ENCODE results near the gene RAP2A. TPM values are rescaled to one million over a fixed set of nuclear protein-coding genes. Genes with fewer than 3 reads are reported as not detected.

The RAP2A gene
- total and polyA plus RNA-seq, 11 donors, result 3.9 to 34.8 (median 23.2) TPM

- intact Hi-C loops (cut with DNase I), result no loop called here
- no peak for DNase-seq
Observed at GRCh38 chr13:97492684-97493371, 58.9 kb downstream of the RAP2A start.

GRCh38 chr13:97493456-97493855 is 59.5 kb downstream of the RAP2A start:
- no peak overlapping the region for H3K27ac ChIP-seq
- ATAC-seq (no peak), DNase-seq (no peak)
- no peak for TF ChIP-seq POLR2A (IDR thresholded peaks at IDR 0.05)
- TF ChIP-seq CTCF (IDR thresholded peaks at IDR 0.05), result no peak
- no peaks in the 10 kb centered on the region for H3K36me3 ChIP-seq
- no peaks in the 10 kb centered on the region for H3K4me1 ChIP-seq
- intact Hi-C loops (cut with DNase I), result no loop called here
- H3K27me3 ChIP-seq, result no peaks in the 10 kb centered on the region
- no peak overlapping the region for H3K4me3 ChIP-seq
- peaks cover 0 to 18% (median 0%) of the 10 kb centered on the region in 12 donors for H3K9me3 ChIP-seq
- 79 to 95% (median 79%) methylated on average over 1 of the region's 1 CpG for WGBS, 4 donors

More at GRCh38 chr13:97492684-97493371, 58.9 kb downstream of the RAP2A start:
- no peaks in the 10 kb centered on the region for H3K36me3 ChIP-seq
- WGBS, 4 donors, result 94 to 98% (median 96%) methylated on average over 2 of the region's 2 CpGs
- H3K27ac ChIP-seq, result no peak overlapping the region
- H3K4me1 ChIP-seq, result no peaks in the 10 kb centered on the region
- no peak for TF ChIP-seq POLR2A (IDR thresholded peaks at IDR 0.05)
- no peak for TF ChIP-seq CTCF (IDR thresholded peaks at IDR 0.05)
- no peak overlapping the region for H3K4me3 ChIP-seq
- peaks cover 0 to 18% (median 0%) of the 10 kb centered on the region in 12 donors for H3K9me3 ChIP-seq
- no peak for ATAC-seq
- no peaks in the 10 kb centered on the region for H3K27me3 ChIP-seq

- H3K36me3 ChIP-seq, result no peaks in the 10 kb centered on the region
- 91 to 95% (median 93%) methylated on average over 8 of the region's 8 CpGs for WGBS, 4 donors
- peaks cover 0 to 13% (median 0%) of the 10 kb centered on the region in 12 donors for H3K9me3 ChIP-seq
- H3K4me1 ChIP-seq, result no peaks in the 10 kb centered on the region
- H3K27me3 ChIP-seq, result no peaks in the 10 kb centered on the region
- no peak for ATAC-seq
- intact Hi-C loops (cut with DNase I), result no loop called here
- no peak for DNase-seq
- no peak overlapping the region for H3K4me3 ChIP-seq
- TF ChIP-seq POLR2A (IDR thresholded peaks at IDR 0.05) (no peak), CTCF (IDR thresholded peaks at IDR 0.05) (no peak)
- H3K27ac ChIP-seq, result no peak overlapping the region
Observed at GRCh38 chr13:97495678-97496077, 61.7 kb downstream of the RAP2A start.

- ATAC-seq (no peak), DNase-seq (no peak)
- H3K36me3 ChIP-seq, result no peaks in the 10 kb centered on the region
- no peak overlapping the region for H3K27ac ChIP-seq
- H3K4me1 ChIP-seq, result no peaks in the 10 kb centered on the region
- peaks cover 0 to 4% (median 0%) of the 10 kb centered on the region in 12 donors for H3K9me3 ChIP-seq
- intact Hi-C loops (cut with DNase I), result no loop called here
- no peaks in the 10 kb centered on the region for H3K27me3 ChIP-seq
- 91 to 100% (median 93%) methylated on average over 2 of the region's 2 CpGs for WGBS, 4 donors
- H3K4me3 ChIP-seq, result no peak overlapping the region
- TF ChIP-seq POLR2A (IDR thresholded peaks at IDR 0.05) (no peak), CTCF (IDR thresholded peaks at IDR 0.05) (no peak)
Observed at GRCh38 chr13:97496511-97496910, 62.5 kb downstream of the RAP2A start.
